ENCODE data around the gene PRRX2. TPM values are rescaled to one million over a fixed set of nuclear protein-coding genes. Genes with fewer than 3 reads are reported as not detected.
A peak's percentile ranks its signal among the peaks of the same experiment; 100 is the strongest.

PRRX2 gene
- total RNA-seq, 1 donor from 2014 or later = 5.6 TPM

DNA sequence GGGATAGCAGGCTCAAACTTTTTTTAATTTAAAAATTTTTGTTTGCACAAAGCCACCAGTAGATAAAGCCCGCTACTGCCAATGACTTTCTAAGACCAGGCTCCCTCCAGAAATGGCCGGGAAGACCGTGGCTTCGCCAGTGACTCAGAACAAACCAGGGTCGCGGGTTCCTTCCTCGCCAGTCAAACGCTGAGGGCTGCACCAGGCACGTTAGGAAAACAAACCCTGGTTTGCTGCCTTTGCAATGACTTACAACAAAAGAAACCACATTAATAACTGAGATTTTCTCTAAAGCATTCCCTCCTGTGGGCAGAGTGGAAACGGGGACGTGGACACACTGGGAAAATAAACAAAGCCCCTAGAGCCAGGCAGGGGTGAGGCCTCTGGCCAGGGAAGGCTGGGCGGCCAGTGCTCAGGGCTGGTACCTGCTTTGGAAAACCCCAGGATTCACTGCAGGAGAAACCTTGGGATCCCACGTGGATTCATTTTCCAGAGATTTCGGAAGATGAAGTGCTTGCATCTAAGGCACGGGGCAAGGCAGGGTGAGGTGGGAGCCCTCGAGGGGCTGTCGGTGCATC is 3.8 kb downstream of the PRRX2 start:
- Mint-ChIP-seq H3K4me3 (ENCODE audit: unreplicated experiment) (no peak overlapping the region), H3K27ac (ENCODE audit: unreplicated experiment) (peak overlapping the region; percentile 87), H3K36me3 (ENCODE audit: unreplicated experiment) (no peaks in the 10 kb centered on the region), H3K9me3 (ENCODE audit: unreplicated experiment) (no peaks in the 10 kb centered on the region), H3K4me1 (ENCODE audit: unreplicated experiment) (peaks cover 42% of the 10 kb centered on the region), H3K27me3 (ENCODE audit: unreplicated experiment) (no peaks in the 10 kb centered on the region)
- no peak for DNase-seq (ENCODE audit: extremely low spot score, unreplicated experiment)
- TF ChIP-seq, protein P1, sequence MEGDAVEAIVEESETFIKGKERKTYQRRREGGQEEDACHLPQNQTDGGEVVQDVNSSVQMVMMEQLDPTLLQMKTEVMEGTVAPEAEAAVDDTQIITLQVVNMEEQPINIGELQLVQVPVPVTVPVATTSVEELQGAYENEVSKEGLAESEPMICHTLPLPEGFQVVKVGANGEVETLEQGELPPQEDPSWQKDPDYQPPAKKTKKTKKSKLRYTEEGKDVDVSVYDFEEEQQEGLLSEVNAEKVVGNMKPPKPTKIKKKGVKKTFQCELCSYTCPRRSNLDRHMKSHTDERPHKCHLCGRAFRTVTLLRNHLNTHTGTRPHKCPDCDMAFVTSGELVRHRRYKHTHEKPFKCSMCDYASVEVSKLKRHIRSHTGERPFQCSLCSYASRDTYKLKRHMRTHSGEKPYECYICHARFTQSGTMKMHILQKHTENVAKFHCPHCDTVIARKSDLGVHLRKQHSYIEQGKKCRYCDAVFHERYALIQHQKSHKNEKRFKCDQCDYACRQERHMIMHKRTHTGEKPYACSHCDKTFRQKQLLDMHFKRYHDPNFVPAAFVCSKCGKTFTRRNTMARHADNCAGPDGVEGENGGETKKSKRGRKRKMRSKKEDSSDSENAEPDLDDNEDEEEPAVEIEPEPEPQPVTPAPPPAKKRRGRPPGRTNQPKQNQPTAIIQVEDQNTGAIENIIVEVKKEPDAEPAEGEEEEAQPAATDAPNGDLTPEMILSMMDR (IDR thresholded peaks at IDR 0.05) = no peak

DNA sequence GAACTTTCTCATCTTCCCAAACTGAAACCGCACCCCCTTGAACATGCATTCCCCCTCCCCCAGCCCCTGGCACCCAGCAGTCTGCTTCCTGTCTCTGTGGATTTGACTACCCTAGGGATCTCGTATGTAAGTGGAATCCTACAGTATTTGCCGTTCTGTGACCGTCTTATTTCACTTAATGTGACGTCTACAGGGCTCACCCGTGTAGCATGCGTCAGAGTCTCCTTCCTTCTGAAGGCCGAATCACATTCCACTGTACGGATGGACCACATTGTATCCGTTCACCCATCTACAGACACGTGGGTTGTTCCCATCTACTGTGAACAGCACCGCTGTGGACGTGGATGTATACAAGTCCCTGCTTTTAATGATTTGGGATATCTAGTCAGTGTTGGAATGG is 4.5 kb downstream of the PRRX2 start:
- DNase-seq (ENCODE audit: extremely low spot score, unreplicated experiment) = no peak
- no peak overlapping the region for H3K27ac Mint-ChIP-seq (ENCODE audit: unreplicated experiment)
- H3K27me3 Mint-ChIP-seq (ENCODE audit: unreplicated experiment) = no peaks in the 10 kb centered on the region
- no peaks in the 10 kb centered on the region for H3K36me3 Mint-ChIP-seq (ENCODE audit: unreplicated experiment)
- H3K9me3 Mint-ChIP-seq (ENCODE audit: unreplicated experiment) = no peaks in the 10 kb centered on the region
- TF ChIP-seq, protein P1 (IDR thresholded peaks at IDR 0.05) = no peak
- peaks cover 40% of the 10 kb centered on the region for H3K4me1 Mint-ChIP-seq (ENCODE audit: unreplicated experiment)
- H3K4me3 Mint-ChIP-seq (ENCODE audit: unreplicated experiment) = no peak overlapping the region

DNA sequence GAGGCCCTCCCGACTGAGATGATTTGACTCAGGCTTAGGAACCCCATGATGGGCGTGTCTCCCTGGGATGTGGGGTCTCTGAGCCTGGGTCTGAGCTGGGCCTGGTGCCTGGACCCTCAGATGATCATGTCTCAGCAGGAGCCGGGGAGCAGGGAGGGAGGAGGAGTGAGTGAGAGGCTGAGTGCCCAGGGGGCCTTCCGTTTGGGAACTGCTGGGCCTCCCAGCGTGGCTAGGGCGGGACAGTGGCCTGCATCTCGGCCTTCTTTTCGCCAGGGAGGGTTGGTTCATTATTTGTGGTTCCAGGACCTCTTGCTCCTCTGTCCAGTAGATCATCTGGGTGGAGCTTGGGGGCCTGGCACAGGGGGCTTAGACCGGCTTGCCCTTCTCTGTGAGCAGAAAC is 5.6 kb downstream of the PRRX2 start:
- peaks cover under 1% of the 10 kb centered on the region for H3K27me3 Mint-ChIP-seq (ENCODE audit: unreplicated experiment)
- TF ChIP-seq, protein P1 (IDR thresholded peaks at IDR 0.05) = no peak
- DNase-seq (ENCODE audit: extremely low spot score, unreplicated experiment) = no peak
- H3K4me1 Mint-ChIP-seq (ENCODE audit: unreplicated experiment) = peaks cover 42% of the 10 kb centered on the region
- no peak overlapping the region for H3K27ac Mint-ChIP-seq (ENCODE audit: unreplicated experiment)
- H3K36me3 Mint-ChIP-seq (ENCODE audit: unreplicated experiment) = no peaks in the 10 kb centered on the region
- no peaks in the 10 kb centered on the region for H3K9me3 Mint-ChIP-seq (ENCODE audit: unreplicated experiment)
- no peak overlapping the region for H3K4me3 Mint-ChIP-seq (ENCODE audit: unreplicated experiment)

DNA sequence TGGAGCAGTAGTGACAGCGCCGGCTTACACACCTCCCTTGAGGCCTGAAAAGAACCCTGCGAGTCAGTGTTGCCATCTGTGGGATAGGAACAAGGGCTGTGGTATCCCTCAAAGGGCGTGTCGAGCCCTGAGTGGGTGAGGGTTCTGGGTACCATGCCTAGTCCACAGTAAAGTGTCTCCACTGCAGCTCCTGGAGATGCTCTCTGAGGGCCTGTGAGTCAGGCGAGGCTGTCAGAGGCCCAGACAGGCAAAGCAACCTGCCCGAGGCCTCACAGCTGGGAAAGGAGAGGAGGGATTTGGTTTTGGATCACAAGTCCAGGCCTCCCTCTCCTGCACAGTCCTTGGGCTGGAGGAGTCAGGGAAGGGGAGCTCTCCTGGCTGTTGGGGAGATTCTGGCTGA is 6.1 kb downstream of the PRRX2 start:
- Mint-ChIP-seq H3K27ac (ENCODE audit: unreplicated experiment) (no peak overlapping the region), H3K4me3 (ENCODE audit: unreplicated experiment) (no peak overlapping the region), H3K36me3 (ENCODE audit: unreplicated experiment) (no peaks in the 10 kb centered on the region), H3K9me3 (ENCODE audit: unreplicated experiment) (no peaks in the 10 kb centered on the region), H3K27me3 (ENCODE audit: unreplicated experiment) (peaks cover 2% of the 10 kb centered on the region), H3K4me1 (ENCODE audit: unreplicated experiment) (peaks cover 45% of the 10 kb centered on the region)
- no peak for DNase-seq (ENCODE audit: extremely low spot score, unreplicated experiment)
- TF ChIP-seq, protein P1 (IDR thresholded peaks at IDR 0.05) = no peak

DNA sequence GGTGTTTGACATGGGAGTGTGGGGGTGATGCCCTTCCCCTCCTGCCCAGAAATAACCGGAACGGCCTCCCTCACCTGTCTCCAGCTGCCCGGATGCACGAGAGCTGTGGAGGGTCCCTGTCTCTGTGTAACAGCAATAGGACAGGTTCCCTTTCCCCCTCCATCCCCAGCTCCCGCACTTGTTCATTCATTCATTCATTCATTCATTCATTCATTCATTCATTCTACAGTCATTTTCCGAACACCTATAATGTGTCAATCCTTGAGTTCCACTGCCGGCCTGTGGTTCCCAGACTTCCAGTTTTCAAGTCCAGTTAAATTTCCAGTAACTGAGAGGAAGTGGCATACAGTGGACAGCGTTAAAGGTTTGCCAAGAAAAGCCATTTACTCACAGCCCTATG is 7.3 kb downstream of the PRRX2 start:
- H3K36me3 Mint-ChIP-seq (ENCODE audit: unreplicated experiment) = no peaks in the 10 kb centered on the region
- TF ChIP-seq, protein P1 (IDR thresholded peaks at IDR 0.05) = no peak
- no peaks in the 10 kb centered on the region for H3K9me3 Mint-ChIP-seq (ENCODE audit: unreplicated experiment)
- H3K4me1 Mint-ChIP-seq (ENCODE audit: unreplicated experiment) = peaks cover 53% of the 10 kb centered on the region
- H3K4me3 Mint-ChIP-seq (ENCODE audit: unreplicated experiment) = no peak overlapping the region
- H3K27me3 Mint-ChIP-seq (ENCODE audit: unreplicated experiment) = peaks cover 2% of the 10 kb centered on the region
- no peak for DNase-seq (ENCODE audit: extremely low spot score, unreplicated experiment)
- no peak overlapping the region for H3K27ac Mint-ChIP-seq (ENCODE audit: unreplicated experiment)

Data from osteocyte (in vitro differentiated cells).